Stimulated activated naive CD8-positive, alpha-beta T cell treated with anti-CD3 and anti-CD28 coated beads, Interleukin-15, amount 100 ng/mL, for 72 hours (primary cell): Measurements from ENCODE around the gene GP1BB.

ENCODE experiments used
- ATAC-seq: fragments of 150-1000 bp; cut with Tn5 transposase; 2 replicates; pipeline ENCODE4 v1.10.0; 2021; ENCODE audit warnings: mild to moderate bottlenecking, moderate library complexity
- DNase-seq, 2 donors: peaks; one replicate each; pipeline ENCODE4 v3.0.0; 2021 to 2022
- H3K27ac Mint-ChIP-seq, 2 donors: one replicate each; pipeline ENCODE4 v1.8.0; 2022; ENCODE audit warnings: mild to moderate bottlenecking in 2 of 2, mixed read lengths in 2 of 2, moderate library complexity in 2 of 2
- H3K27me3 Mint-ChIP-seq: one replicate; pipeline ENCODE4 v1.8.0; 2022; ENCODE audit warnings: mixed read lengths
- H3K4me1 Mint-ChIP-seq: one replicate; pipeline ENCODE4 v1.8.0; 2022; ENCODE audit warnings: mild to moderate bottlenecking, mixed read lengths
- H3K4me3 Mint-ChIP-seq, 2 donors: one replicate each; pipeline ENCODE4 v1.8.0; 2022; ENCODE audit warnings: mild to moderate bottlenecking in 2 of 2, mixed read lengths in 2 of 2, moderate library complexity in 1 of 2
- H3K9me3 Mint-ChIP-seq, 2 donors: one replicate each; pipeline ENCODE4 v1.8.0; 2022; ENCODE audit warnings: mixed read lengths in 2 of 2

GP1BB gene

DNA sequence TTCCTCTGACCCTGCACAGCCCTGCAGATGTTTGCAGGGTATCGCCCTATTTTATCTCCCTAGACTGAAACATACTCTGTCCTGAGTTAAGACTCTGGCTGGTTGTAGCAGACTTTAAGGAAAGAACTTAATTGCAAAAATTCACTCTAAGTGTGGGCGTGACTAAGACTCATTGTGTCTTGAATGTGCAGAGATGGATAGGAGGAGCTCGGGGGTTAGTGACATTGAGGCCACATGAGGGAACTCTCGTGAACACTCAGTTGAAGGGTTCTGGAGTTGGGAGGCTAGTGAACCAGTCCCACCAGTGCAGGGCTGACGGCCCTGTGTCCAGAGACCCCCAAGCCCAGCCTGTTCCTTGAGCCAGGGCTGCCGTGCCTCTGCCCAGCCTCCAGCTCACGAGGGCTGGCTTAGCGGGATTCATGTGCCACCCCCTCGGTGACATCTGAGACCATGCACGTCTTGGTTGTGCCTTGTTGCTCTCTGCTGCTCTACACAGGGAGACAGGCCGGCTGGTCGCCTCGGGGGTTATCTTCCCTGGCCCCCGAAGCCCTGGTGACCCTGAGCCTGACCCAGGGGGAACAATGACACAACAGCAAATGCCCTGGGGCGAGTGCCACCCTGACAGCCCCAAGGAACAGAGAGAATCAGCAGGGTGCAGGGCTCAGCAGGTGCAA is 25.8 kb downstream of the GP1BB start:
- ATAC-seq (no peak), DNase-seq (no peak)
- H3K27ac Mint-ChIP-seq = no peak overlapping the region
- H3K9me3 Mint-ChIP-seq = no peaks in the 10 kb centered on the region
- H3K27me3 Mint-ChIP-seq = peaks cover 18% of the 10 kb centered on the region
- no peaks in the 10 kb centered on the region for H3K4me1 Mint-ChIP-seq
- H3K4me3 Mint-ChIP-seq = no peak overlapping the region

DNA sequence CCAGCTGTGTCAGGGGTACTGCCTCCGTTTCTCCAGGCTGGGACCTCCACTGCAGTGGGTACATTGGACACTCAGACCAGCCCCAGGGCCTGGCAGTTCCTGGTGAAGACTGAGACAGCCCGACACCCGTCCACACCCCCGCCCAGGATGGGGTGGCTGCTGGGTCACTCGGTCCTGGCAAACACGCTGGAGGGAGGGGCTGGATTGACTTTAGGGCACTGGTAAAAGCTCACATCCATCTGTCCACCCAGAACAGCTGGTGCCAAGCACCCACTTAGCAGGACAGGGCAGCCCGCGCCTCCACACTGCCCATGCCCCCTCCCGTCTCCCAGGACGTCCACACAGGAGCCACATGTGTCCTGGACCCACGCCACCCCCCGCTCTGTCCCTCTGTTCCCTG is 26.5 kb downstream of the GP1BB start:
- Mint-ChIP-seq H3K4me1 (peaks cover under 1% of the 10 kb centered on the region), H3K4me3 (no peak overlapping the region), H3K27me3 (peaks cover 25% of the 10 kb centered on the region), H3K9me3 (no peaks in the 10 kb centered on the region), H3K27ac (no peak overlapping the region)
- DNase-seq (no peak), ATAC-seq (no peak)

DNA sequence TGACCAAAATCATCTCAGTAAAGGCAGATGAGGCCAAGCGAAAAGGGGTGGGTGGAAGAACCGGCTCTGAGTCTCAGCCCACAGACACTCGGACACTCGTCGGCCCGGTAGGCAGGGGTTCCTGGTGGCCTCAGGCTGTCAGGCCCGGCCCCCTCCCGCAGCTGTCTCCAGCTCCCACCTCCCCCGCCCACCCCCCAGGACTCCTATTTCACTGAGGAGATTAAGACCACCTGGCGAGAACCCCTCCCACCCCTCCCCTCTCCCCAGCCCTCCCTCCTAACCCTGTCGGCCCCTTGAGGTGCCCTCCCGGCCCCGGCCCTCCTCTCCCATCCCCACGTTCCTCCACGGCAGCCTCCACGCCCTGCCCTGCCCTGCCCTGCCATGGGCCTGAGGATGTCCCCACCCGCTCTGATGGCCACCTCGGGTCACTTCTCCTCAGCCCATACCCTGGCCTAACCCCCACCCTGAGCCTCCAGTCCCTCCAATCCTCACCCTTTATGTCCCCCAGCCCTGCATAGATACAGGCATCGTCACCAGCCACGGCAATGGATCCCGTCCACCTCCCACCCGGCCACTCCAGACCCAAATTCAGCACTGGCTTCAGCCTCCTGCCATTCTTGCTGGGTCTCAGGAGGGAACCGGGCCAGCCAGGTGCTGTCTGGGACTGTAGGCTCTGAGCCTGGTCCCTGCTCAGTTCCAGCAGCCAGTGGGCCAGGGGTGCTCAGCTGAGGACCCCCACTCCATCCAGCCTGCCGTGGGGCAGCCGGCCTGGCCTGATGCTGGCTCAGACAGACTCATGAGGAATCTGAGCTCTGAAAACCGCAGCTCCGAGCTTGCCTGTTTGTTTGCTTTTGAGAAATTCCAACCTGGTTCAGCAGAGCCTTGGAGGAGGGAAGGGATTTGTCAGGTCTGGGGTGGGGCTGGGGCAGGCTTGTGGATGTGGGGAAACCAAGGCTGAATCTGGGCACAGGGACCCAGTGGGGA is 27.5 kb downstream of the GP1BB start:
- ATAC-seq (no peak), DNase-seq (no peak)
- Mint-ChIP-seq H3K4me3 (no peak overlapping the region), H3K4me1 (peaks cover 9% of the 10 kb centered on the region), H3K27ac (no peak overlapping the region), H3K27me3 (peaks cover 35% of the 10 kb centered on the region), H3K9me3 (no peaks in the 10 kb centered on the region)

DNA sequence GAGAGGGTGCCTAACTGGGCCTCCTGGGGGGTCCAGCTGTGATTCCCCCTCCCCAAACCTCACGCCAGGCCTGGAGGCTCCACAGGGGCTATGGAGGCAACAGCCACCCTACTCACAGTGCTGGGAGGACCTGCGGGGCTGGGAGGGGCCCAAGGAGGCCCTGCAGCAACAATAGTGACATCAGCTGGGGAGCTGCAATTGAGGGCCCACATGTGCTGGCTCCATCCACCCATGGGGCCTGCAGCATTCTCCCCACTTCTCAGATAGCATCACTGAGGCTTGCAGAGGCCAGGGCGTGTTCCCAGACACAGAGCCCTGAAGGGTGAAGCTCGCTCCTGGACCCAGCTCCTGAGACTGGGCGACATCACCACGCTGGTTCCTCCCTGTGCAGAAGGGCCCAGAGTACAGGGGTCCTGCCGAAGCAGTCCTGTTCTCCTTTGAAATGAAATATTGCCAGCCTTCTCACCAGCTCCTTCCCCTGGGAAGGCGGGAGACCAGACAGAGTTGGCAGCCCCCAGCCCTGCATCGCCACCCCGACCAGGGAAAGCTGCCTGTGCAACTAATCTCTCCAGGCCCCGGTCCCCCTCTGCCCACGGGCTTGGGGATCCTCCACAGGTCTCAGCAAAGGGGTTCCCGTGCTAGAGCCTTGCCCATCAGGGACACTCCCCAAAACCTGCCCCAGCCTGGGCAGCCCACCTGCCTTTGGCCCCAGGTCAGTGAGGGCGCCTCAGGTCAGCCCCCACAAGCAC is 28.3 kb downstream of the GP1BB start:
- DNase-seq = no peak
- H3K9me3 Mint-ChIP-seq = no peaks in the 10 kb centered on the region
- H3K27ac Mint-ChIP-seq = no peak overlapping the region
- H3K4me1 Mint-ChIP-seq = peaks cover 18% of the 10 kb centered on the region
- no peak for ATAC-seq
- H3K27me3 Mint-ChIP-seq = peaks cover 43% of the 10 kb centered on the region
- no peak overlapping the region for H3K4me3 Mint-ChIP-seq

DNA sequence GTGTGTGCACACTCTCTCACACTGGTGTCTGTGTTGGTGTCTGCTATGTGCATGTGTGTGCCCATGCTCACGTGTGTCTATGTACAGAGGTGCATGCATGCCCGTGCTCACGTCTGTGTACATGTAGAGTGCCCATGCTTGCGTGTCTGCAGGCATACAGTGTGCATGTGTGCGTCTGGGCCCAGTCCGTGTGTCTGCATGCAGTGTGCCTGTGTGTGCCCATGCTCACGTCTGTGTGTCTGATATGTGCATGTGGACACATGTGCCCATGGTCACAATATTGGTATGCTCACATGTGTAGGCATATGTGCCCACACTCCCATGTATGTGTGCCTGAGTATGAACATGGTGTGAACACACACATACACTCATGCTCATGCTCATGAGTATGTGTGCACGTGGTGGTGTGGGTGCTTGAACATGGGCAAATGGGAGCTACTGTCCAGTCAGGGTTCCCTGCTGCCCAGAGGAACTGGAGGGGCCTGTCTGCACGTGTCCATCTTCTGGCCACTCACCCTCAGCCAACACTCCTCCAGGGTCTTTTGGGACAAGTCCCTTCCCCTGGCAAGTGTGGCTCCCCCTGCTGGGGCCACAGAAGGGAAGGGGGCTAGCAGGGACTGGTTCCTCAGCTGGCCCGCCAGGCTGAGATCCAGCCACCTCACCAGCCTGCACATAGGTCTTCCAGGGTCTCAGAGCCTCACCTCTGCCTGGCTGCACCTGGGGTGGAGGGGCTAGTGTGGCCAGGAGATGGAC is 29.9 kb downstream of the GP1BB start:
- Mint-ChIP-seq H3K4me3 (no peak overlapping the region), H3K4me1 (peaks cover 28% of the 10 kb centered on the region), H3K27ac (no peak overlapping the region)

DNA sequence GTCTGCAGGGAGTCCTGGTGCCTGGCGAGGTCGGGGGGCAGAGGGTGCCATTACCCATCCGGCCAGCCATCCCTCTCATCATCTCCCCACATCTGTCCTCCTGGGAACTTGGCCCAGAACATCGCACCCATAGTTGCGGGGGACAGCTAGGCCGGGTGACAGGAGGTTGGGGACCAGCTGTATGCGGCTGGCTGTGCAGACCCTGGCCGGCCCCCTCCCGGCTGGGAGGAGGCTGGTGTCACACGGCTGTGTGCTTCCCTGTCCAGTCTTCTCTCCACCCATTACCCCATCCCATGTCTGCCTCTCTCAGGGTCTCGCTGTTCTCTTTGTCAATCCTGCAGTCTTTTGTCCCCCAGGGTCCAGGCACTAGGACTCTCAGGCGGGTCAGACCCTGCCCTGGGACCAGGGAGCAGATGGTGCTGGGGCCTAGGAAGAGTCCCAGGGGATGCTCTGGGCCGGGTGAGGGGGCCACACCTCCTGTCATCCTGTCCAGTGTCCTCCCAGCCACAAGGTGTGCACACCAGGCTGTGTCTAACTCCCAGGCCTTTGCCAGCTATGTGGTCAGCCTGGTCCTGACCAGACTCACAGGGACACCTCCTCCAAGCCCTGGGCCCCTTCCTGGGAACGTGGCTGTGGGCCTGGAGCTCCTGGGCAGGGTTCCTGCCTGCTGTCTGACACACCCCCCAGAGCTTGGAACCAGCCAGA is 30.8 kb downstream of the GP1BB start:
- ATAC-seq = no peak
- no peak for DNase-seq
- no peak overlapping the region for H3K27ac Mint-ChIP-seq
- peaks cover 68% of the 10 kb centered on the region for H3K27me3 Mint-ChIP-seq
- H3K9me3 Mint-ChIP-seq = no peaks in the 10 kb centered on the region
- peaks cover 32% of the 10 kb centered on the region for H3K4me1 Mint-ChIP-seq
- H3K4me3 Mint-ChIP-seq = no peak overlapping the region

More for the DNA sequence above, 29.9 kb downstream of the GP1BB start:
- peaks cover 59% of the 10 kb centered on the region for H3K27me3 Mint-ChIP-seq
- DNase-seq = no peak
- ATAC-seq = no peak
- H3K9me3 Mint-ChIP-seq = no peaks in the 10 kb centered on the region

DNA sequence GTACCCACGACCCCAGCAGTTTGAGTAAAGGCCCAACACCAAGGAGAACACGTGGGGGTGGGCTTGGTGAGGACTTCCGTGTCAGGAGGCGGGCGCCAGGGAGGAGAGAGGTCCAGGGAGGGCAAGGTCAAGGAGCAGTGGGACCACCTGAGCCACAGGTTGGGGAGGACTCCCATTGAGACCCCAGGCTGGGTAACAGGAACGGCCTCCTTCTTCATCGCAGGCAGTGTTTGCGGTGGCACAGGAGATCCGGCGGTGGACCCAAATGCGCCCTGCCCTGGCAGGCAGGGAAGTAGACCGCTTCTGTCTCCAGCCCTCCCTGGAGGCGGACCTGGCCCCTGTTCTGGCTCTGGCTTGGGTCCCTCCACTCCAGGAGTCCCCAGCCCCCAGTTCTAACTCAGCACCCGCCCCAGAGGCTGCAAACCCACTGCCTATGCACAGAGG is 31.4 kb downstream of the GP1BB start:
- Mint-ChIP-seq H3K4me3 (peak overlapping the region in 1 of 2 donors; percentile 34), H3K27ac (no peak overlapping the region), H3K9me3 (no peaks in the 10 kb centered on the region), H3K27me3 (peaks cover 74% of the 10 kb centered on the region), H3K4me1 (peaks cover 38% of the 10 kb centered on the region)
- no peak for DNase-seq
- ATAC-seq = no peak

DNA sequence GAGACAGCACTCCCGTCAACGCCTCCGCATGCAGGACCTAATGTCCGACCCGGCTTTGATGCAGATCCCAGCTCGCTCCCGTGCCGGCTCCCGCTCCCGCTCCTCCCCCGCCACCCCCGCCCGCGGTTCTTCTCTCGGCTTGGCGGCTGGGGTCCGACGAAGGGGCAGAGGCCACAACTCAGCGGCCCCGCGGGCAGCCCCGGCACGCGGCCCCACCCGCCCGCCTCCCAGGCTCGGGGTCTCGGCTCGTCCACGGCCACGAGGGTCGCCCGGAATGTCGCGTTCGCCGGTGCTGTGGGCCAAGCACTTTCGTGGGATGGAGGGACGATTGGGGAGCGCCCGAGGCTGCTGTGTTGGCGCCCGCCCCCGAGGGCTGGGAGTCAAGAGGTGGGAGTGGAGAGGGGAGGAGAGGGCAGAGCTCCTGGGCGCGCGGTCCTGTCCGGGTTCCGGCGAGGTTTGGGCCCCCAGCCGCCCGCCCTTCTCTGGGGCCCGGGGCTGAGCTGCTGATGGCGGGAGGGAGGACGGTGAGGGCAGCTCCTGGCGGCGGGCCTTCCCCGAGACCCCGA is 31.9 kb downstream of the GP1BB start:
- H3K27me3 Mint-ChIP-seq = peaks cover 79% of the 10 kb centered on the region

DNA sequence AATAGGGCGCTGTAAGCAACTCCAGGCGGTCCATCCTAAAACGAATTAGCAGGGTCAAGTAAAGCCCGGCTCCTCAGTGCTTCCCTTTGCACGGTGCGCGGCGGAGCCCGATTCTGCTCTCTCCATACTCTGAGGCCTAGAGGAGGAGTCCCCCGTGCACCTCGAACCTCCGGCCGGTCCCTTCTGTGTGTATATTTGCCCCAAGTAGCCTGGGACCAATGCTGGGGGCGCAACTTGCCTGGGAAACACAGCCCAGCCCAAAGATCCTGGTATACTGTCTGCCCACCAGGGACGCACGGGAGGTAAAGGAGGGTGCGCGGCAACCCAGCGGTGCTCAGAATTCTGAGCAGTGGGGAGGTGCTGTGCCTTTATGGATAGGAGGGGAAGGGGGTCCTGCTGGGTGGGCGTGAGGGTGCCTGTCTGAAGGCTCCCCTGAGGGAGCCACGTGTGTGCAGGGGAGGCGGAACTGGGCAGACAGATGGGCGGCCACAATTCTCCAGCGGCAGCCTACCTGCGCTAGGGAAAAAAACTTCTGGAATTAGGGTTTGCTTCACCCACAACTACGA is 32.5 kb downstream of the GP1BB start:
- DNase-seq = no peak
- peaks cover 83% of the 10 kb centered on the region for H3K27me3 Mint-ChIP-seq
- H3K4me3 Mint-ChIP-seq = peak overlapping the region; percentile 11 to 50
- no peak overlapping the region for H3K27ac Mint-ChIP-seq
- H3K4me1 Mint-ChIP-seq = peaks cover 46% of the 10 kb centered on the region
- ATAC-seq = no peak
- H3K9me3 Mint-ChIP-seq = no peaks in the 10 kb centered on the region

More for the DNA sequence above, 31.9 kb downstream of the GP1BB start:
- Mint-ChIP-seq H3K4me1 (peaks cover 43% of the 10 kb centered on the region), H3K27ac (no peak overlapping the region), H3K9me3 (no peaks in the 10 kb centered on the region), H3K4me3 (peak overlapping the region in 1 of 2 donors; percentile 34)
- DNase-seq (no peak), ATAC-seq (no peak)

DNA sequence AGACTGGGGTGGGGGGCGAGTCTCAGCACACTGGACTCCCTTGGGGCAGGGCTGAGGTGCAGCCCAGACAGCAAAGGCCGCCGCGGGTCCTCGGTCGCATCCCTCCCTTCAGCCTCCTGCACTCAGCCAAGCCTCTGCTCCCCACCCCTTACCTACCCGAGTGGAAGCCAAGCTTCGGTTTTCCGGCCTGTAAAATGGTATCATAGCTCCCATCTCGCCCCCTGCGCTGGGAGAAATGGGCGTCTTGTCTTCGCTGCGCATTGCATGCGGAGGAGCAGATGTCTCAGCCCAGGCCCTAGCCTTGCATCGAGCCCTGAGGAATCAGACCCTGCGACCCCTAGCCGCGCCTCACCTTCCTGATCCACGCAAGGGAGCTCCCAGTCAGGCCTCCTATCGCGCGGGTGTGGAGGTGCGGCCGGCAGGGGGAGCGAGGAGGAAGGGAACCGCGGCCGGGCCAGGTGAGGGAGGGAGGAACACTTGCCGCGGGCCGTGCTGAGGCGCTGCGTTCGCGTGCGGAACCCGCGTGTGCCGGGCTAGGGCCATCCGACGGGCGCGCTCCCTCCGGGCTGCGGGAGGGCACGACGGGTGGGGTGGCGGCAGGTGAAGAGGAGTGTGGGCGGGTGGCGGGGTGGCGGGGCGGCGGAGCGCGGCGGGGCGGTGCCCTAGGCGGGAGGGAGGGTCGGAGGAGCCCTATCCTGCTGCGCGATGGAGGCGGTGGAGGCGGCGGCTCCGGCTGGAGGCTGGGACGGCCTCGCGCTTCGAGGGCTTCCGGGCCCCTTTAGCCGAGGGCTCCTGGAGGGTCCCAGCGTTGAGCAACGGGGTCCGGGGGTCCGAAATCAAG is 33.2 kb downstream of the GP1BB start:
- no peaks in the 10 kb centered on the region for H3K9me3 Mint-ChIP-seq
- peak; percentile 59 to 72 for DNase-seq
- H3K27me3 Mint-ChIP-seq = peaks cover 86% of the 10 kb centered on the region
- H3K4me3 Mint-ChIP-seq = peak overlapping the region; percentile 33 to 74
- H3K4me1 Mint-ChIP-seq = peaks cover 46% of the 10 kb centered on the region
- H3K27ac Mint-ChIP-seq = no peak overlapping the region
- ATAC-seq = peak; percentile 72

DNA sequence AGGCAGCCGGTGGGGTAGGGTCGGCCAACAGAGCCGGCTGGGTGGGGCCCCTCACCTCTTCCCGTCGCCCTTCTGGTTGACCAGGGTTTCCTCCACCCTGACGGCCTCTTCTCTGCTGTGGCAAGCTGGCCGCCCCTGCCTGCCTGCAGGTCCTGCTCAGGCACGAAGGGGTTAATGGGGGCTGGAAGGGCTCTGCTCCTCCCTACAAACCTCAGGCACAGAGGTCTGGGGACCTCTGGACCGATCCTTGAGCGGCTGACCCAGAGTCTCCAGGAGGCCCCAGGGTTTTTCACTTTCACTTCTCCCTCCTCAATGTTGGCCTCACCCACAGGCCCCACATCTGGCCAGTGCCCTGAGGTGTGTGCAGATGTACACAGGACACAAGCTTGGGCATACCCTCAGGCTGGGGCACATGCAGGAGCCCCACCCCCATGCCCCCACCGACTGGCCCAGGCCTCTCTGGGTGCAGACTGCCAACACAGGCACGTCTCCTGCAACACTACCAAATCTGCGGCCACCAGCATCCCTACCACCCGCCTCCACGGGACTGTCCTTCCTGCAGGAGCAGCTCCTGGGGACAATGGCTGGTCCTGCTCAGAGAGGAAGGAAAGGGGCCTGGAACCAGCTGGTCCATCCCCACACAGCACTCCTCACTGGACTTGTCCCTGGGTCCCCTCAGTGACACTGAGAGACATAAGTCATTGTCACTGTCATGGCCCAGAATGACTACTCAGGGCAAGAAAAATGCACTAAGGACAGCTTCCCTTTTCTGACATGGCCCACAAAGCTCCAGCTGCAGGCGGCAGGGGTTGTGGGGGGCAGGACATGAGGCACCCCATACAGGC is 34.0 kb downstream of the GP1BB start:
- Mint-ChIP-seq H3K4me1 (peaks cover 46% of the 10 kb centered on the region), H3K27me3 (peaks cover 95% of the 10 kb centered on the region), H3K4me3 (peak overlapping the region; percentile 65 to 74), H3K9me3 (no peaks in the 10 kb centered on the region), H3K27ac (no peak overlapping the region)
- no peak for ATAC-seq
- no peak for DNase-seq

DNA sequence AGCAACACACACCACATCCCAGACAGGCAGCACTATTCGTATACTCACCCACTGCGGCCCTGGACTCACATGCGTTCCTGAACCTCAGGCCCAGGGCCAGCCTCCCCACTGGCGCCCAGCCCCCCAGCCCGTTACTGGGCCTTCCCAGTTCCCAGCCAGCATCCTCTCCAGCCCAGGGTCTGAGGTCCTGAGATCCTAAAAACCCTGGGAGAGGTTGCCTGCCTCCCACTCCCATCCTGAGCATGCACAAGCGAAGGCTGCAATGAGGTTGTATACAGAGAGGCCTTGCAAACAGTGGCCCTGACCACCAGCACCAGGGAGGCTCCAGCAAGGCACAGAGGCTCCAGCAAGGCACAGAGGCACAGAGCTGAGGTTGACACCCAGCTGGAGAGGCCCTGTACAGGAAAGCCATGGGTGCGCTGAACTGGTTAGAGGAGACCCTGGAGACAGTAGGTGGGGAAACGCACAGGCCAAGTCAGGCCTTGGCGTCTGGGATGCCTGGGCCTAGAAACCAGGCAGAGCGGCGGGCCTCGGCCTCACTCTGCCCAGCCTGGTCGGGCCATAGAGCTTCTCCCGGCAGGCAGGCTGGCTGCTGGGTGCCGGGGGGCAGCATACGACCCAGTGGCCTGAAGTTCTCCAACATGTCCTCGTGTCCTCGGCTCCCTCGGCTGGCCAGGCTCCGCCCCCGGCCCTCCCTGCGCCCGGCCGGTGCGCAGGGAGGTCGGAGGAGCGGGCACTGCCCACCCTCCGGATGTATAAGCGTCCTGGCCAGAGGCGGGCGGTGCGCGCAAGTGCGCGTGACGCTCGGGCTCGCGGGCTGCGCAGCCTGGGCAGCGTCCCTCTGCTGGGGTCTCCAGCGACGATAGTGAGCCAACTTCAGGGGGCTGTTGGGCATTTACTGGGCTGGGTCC is 34.9 kb downstream of the GP1BB start:
- H3K27ac Mint-ChIP-seq = no peak overlapping the region
- H3K9me3 Mint-ChIP-seq = no peaks in the 10 kb centered on the region
- no peak overlapping the region for H3K4me3 Mint-ChIP-seq
- ATAC-seq (no peak), DNase-seq (no peak)
- peaks cover 95% of the 10 kb centered on the region for H3K27me3 Mint-ChIP-seq
- peaks cover 46% of the 10 kb centered on the region for H3K4me1 Mint-ChIP-seq
